ENCODE data around the gene ATP8A2.

GRCh38 chr13:25816239-25816638 lies 444.5 kb downstream of the ATP8A2 start:
- TF ChIP-seq POLR2A (IDR thresholded peaks at IDR 0.05): no peak
- TF ChIP-seq, protein P1, sequence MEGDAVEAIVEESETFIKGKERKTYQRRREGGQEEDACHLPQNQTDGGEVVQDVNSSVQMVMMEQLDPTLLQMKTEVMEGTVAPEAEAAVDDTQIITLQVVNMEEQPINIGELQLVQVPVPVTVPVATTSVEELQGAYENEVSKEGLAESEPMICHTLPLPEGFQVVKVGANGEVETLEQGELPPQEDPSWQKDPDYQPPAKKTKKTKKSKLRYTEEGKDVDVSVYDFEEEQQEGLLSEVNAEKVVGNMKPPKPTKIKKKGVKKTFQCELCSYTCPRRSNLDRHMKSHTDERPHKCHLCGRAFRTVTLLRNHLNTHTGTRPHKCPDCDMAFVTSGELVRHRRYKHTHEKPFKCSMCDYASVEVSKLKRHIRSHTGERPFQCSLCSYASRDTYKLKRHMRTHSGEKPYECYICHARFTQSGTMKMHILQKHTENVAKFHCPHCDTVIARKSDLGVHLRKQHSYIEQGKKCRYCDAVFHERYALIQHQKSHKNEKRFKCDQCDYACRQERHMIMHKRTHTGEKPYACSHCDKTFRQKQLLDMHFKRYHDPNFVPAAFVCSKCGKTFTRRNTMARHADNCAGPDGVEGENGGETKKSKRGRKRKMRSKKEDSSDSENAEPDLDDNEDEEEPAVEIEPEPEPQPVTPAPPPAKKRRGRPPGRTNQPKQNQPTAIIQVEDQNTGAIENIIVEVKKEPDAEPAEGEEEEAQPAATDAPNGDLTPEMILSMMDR (IDR thresholded peaks at IDR 0.05): no peak
- TF ChIP-seq POLR2AphosphoS5 (IDR thresholded peaks at IDR 0.05): no peak
